ENCODE results near the gene RHBDD3. TPM values are rescaled to one million over a fixed set of nuclear protein-coding genes. Genes with fewer than 3 reads are reported as not detected.

The RHBDD3 gene
- total and polyA plus RNA-seq, 2 of the 8 experiments (the other 6 are each of a cell fraction or from before 2014, with no cell fraction given) = 72.1 to 117 TPM

GRCh38 chr22:29277927-29278326 is 10.1 kb upstream of the RHBDD3 start:
- Histone ChIP-seq H3K9me3 (ENCODE audit: insufficient read depth in 2 of 2, low read depth in 1 of 2, low read length in 1 of 2) (no peaks in the 10 kb centered on the region), H3K14ac (ENCODE audit: insufficient read length) (no peak overlapping the region), H3K36me3 (ENCODE audit: control insufficient read depth in 2 of 4, insufficient read depth in 4 of 4, low read length in 3 of 4) (peaks cover 48 to 97% (median 85%) of the 10 kb centered on the region in 4 experiments), H2BK5ac (ENCODE audit: low read depth, low read length) (no peak overlapping the region), H3K27me3 (replicated peaks in 1 of 4; ENCODE audit: control insufficient read depth in 3 of 4, extremely low read depth in 1 of 4, insufficient read depth in 3 of 4, low read length in 3 of 4) (no peaks in the 10 kb centered on the region), H3K27ac (ENCODE audit: low read depth, low read length) (no peak overlapping the region), H4K8ac (ENCODE audit: extremely low read depth, insufficient read depth, low read length) (no peak overlapping the region), H2AFZ (ENCODE audit: low read length) (no peak overlapping the region), H4K91ac (replicated peaks; ENCODE audit: insufficient read length, low read length) (no peak overlapping the region), H3K4me1 (replicated peaks in 1 of 4; ENCODE audit: control insufficient read depth in 3 of 4, insufficient read depth in 4 of 4, low read length in 3 of 4) (no peaks in the 10 kb centered on the region), H3K79me2 (ENCODE audit: control insufficient read depth in 1 of 2, insufficient read depth in 2 of 2, low read length in 2 of 2) (peaks cover 10 to 80% of the 10 kb centered on the region in 2 experiments), H4K20me1 (replicated peaks in 1 of 2; ENCODE audit: control insufficient read depth in 1 of 2, insufficient read depth in 2 of 2, low read length in 2 of 2) (peaks cover 23 to 26% of the 10 kb centered on the region in 2 experiments), H4K5ac (ENCODE audit: insufficient read length, low read depth, low read length) (no peak overlapping the region), H3K23me2 (ENCODE audit: low read depth, low read length) (no peaks in the 10 kb centered on the region), H3K4ac (replicated peaks; ENCODE audit: insufficient read length, low read depth, low read length) (no peak overlapping the region), H3K4me2 (ENCODE audit: insufficient read depth in 1 of 2, low read depth in 2 of 2, low read length in 2 of 2) (no peak overlapping the region), H3K9ac (replicated peaks in 1 of 4; ENCODE audit: extremely low read depth in 1 of 4, low read depth in 3 of 4, low read length in 3 of 4) (no peak overlapping the region), H3K4me3 (ENCODE audit: extremely low read depth in 1 of 4, insufficient read depth in 2 of 4, low read depth in 3 of 4, low read length in 4 of 4) (no peak overlapping the region), H3K79me1 (ENCODE audit: low read depth, low read length) (peaks cover 5% of the 10 kb centered on the region), H3K23ac (ENCODE audit: insufficient read length) (no peak overlapping the region), H3K56ac (replicated peaks; ENCODE audit: insufficient read length, low read depth, low read length) (no peak overlapping the region), H2AK5ac (ENCODE audit: low read depth, low read length) (no peak overlapping the region), H2BK12ac (ENCODE audit: low read depth, low read length) (no peak overlapping the region), H2BK20ac (ENCODE audit: low read length) (no peak overlapping the region), H3K18ac (ENCODE audit: extremely low read depth, low read length) (no peak overlapping the region), H2BK120ac (replicated peaks; ENCODE audit: low read depth, low read length) (no peak overlapping the region), H2BK15ac (ENCODE audit: low read length) (no peak overlapping the region)
- CTCF ChIA-PET (ENCODE audit: partially characterized antibody) = interaction anchor here (0.6 to 1.3 kb wide), 3 partner anchors 26 to 220 kb away, joined by 3 to 8 read pairs (median 5); no protein-coding TSS in a partner anchor
- FAIRE-seq = no peak
- TF ChIP-seq KDM5A (IDR thresholded peaks at IDR 0.05; ENCODE audit: low read length) (no peak), POLR2A (IDR thresholded peaks at IDR 0.05; ENCODE audit: control extremely low read depth in 1 of 2, low read depth in 2 of 2, low read length in 2 of 2) (peak in 1 of 2 experiments; percentile 27; a peak in 1 of 3 replicates)
- POLR2A ChIA-PET (ENCODE audit: partially characterized antibody) = interaction anchor here (0.9 to 21.4 kb wide), 10 partner anchors 6 to 59 kb away, joined by 3 to 436 read pairs (median 6); partner anchors contain the start of genes EWSR1, GAS2L1 and RHBDD3
- 96% methylated on average over 1 of the region's 1 CpG; no CpG with 5 or more reads in 1 of the 2 experiments for WGBS, 2 experiments (ENCODE audit: extremely low coverage in 1 of 2, insufficient coverage in 1 of 2, insufficient read length in 1 of 2, insufficient replicate concordance in 2 of 2, low coverage in 1 of 2, low lambda C conversion rate in 2 of 2, missing lambda C conversion rate in 1 of 2)
- no peak for DNase-seq (ENCODE audit: low read depth in 1 of 2, low spot score in 2 of 2)
